Mesendoderm (in vitro differentiated cells): ENCODE results near the gene ALDH3A1.

Experiments
- DNase-seq: peaks from one replicate; pipeline ENCODE4 v3.0.0; 2013
- H2AK5ac ChIP-seq: 2 replicates; pipeline ENCODE4 v1.6.1; 2013; ENCODE audit warnings: low read length, inconsistent platforms
- H2BK120ac ChIP-seq: 2 replicates; pipeline ENCODE4 v1.6.1; 2013; ENCODE audit warnings: low read depth, mild to moderate bottlenecking, low read length, moderate library complexity, mixed read lengths
- H2BK15ac ChIP-seq: replicated peaks from 2 replicates; pipeline ENCODE4 v1.6.1; 2013; ENCODE audit warnings: low read depth, mild to moderate bottlenecking, moderate library complexity
- H2BK5ac ChIP-seq: 2 replicates; pipeline ENCODE4 v1.6.1; 2013; ENCODE audit warnings: low read length, inconsistent platforms
- H3K18ac ChIP-seq: 2 replicates; pipeline ENCODE4 v1.6.1; 2013; ENCODE audit warnings: mild to moderate bottlenecking, low read length, mixed read lengths
- H3K23ac ChIP-seq: one replicate; pipeline ENCODE4 v1.6.1; 2013; ENCODE audit warnings: low read length
- H3K27ac ChIP-seq: 2 replicates; pipeline ENCODE4 v1.5.1; 2013; ENCODE audit warnings: low read depth, mild to moderate bottlenecking, inconsistent platforms, low read length, moderate library complexity
- H3K27me3 ChIP-seq: 2 replicates; pipeline ENCODE4 v1.6.1; 2013; ENCODE audit warnings: low read length, control low read depth, mild to moderate bottlenecking, inconsistent platforms; ENCODE audit not compliant: insufficient read depth, poor library complexity
- H3K36me3 ChIP-seq: 2 replicates; pipeline ENCODE4 v1.6.1; 2013; ENCODE audit warnings: low read length, inconsistent platforms; ENCODE audit not compliant: control insufficient read depth, insufficient read depth
- H3K4ac ChIP-seq: one replicate; pipeline ENCODE4 v1.6.1; 2013; ENCODE audit warnings: low read depth, mild to moderate bottlenecking, low read length, moderate library complexity
- H3K4me1 ChIP-seq: 2 replicates; pipeline ENCODE4 v1.6.1; 2013; ENCODE audit warnings: low read depth, low read length, inconsistent platforms; ENCODE audit not compliant: control insufficient read depth
- H3K4me2 ChIP-seq: 2 replicates; pipeline ENCODE4 v1.6.1; 2013; ENCODE audit warnings: low read length
- H3K4me3 ChIP-seq: 2 replicates; pipeline ENCODE4 v1.5.1; 2013; ENCODE audit warnings: mild to moderate bottlenecking, low read length
- H3K56ac ChIP-seq: one replicate; pipeline ENCODE4 v1.6.1; 2013; ENCODE audit warnings: low read length
- H3K79me1 ChIP-seq: 2 replicates; pipeline ENCODE4 v1.6.1; 2013; ENCODE audit warnings: low read length, inconsistent platforms
- H3K79me2 ChIP-seq: 2 replicates; pipeline ENCODE4 v1.6.1; 2013; ENCODE audit warnings: mild to moderate bottlenecking, low read length; ENCODE audit not compliant: control insufficient read depth, insufficient read depth
- H3K9ac ChIP-seq: 2 replicates; pipeline ENCODE4 v1.6.1; 2013; ENCODE audit warnings: low read length, inconsistent platforms
- H4K5ac ChIP-seq: one replicate; pipeline ENCODE4 v1.6.1; 2013; ENCODE audit warnings: low read length
- H4K8ac ChIP-seq: one replicate; pipeline ENCODE4 v1.6.1; 2013; ENCODE audit warnings: low read depth, mild to moderate bottlenecking, control low read depth, low read length, moderate library complexity
- WGBS: extraction: QIAGEN DNeasy Blood & Tissue Kit; methylation state at CpG from one replicate; pipeline ENCODE4 v1.1.7; 2013; ENCODE audit warnings: low lambda C conversion rate, missing lambda C conversion rate; ENCODE audit not compliant: insufficient coverage; ENCODE audit errors: extremely low coverage; 5-methylcytosine and 5-hydroxymethylcytosine counted together

The ALDH3A1 gene

GRCh38 chr17:19781488-19782458 lies 33.7 kb upstream of the ALDH3A1 start:
- Histone ChIP-seq H3K9ac (no peak overlapping the region), H2BK120ac (no peak overlapping the region), H3K56ac (no peak overlapping the region), H3K27me3 (no peaks in the 10 kb centered on the region), H3K27ac (no peak overlapping the region), H3K4ac (no peak overlapping the region), H3K4me3 (no peak overlapping the region), H2AK5ac (no peak overlapping the region), H2BK15ac (no peak overlapping the region), H3K36me3 (no peaks in the 10 kb centered on the region), H4K8ac (no peak overlapping the region), H3K79me2 (no peaks in the 10 kb centered on the region), H3K23ac (no peak overlapping the region), H3K18ac (no peak overlapping the region), H2BK5ac (no peak overlapping the region), H3K4me1 (no peaks in the 10 kb centered on the region), H4K5ac (no peak overlapping the region), H3K4me2 (no peak overlapping the region), H3K79me1 (no peaks in the 10 kb centered on the region)
- no CpG with 5 or more reads among the region's 9 CpGs for WGBS
- DNase-seq: no peak

- Histone ChIP-seq H3K4me2 (no peak overlapping the region), H3K27ac (no peak overlapping the region), H3K79me1 (no peaks in the 10 kb centered on the region), H3K4ac (no peak overlapping the region), H2BK5ac (no peak overlapping the region), H2BK120ac (no peak overlapping the region), H3K9ac (no peak overlapping the region), H2BK15ac (no peak overlapping the region), H3K18ac (no peak overlapping the region), H2AK5ac (no peak overlapping the region), H3K36me3 (no peaks in the 10 kb centered on the region), H3K27me3 (no peaks in the 10 kb centered on the region), H3K4me3 (no peak overlapping the region), H3K79me2 (no peaks in the 10 kb centered on the region), H4K5ac (no peak overlapping the region), H3K4me1 (no peaks in the 10 kb centered on the region), H3K56ac (no peak overlapping the region), H4K8ac (no peak overlapping the region), H3K23ac (no peak overlapping the region)
- no CpG with 5 or more reads among the region's 4 CpGs for WGBS
- DNase-seq: no peak
Measured at GRCh38 chr17:19780846-19781245, 32.7 kb upstream of the ALDH3A1 start.

- Histone ChIP-seq H3K79me2 (no peaks in the 10 kb centered on the region), H3K79me1 (no peaks in the 10 kb centered on the region), H3K27ac (no peak overlapping the region), H3K27me3 (no peaks in the 10 kb centered on the region), H3K4me1 (no peaks in the 10 kb centered on the region), H2BK15ac (no peak overlapping the region), H4K8ac (no peak overlapping the region), H3K9ac (no peak overlapping the region), H2AK5ac (no peak overlapping the region), H3K18ac (no peak overlapping the region), H2BK120ac (no peak overlapping the region), H3K23ac (no peak overlapping the region), H3K36me3 (no peaks in the 10 kb centered on the region), H3K56ac (no peak overlapping the region), H3K4me2 (no peak overlapping the region), H2BK5ac (no peak overlapping the region), H3K4me3 (no peak overlapping the region), H3K4ac (no peak overlapping the region), H4K5ac (no peak overlapping the region)
- WGBS: no CpG with 5 or more reads among the region's 6 CpGs
- DNase-seq: no peak
Measured at GRCh38 chr17:19773534-19773933, 25.4 kb upstream of the ALDH3A1 start.

- no peak overlapping the region for H3K4me3 ChIP-seq
- no peaks in the 10 kb centered on the region for H3K79me2 ChIP-seq
- no peak overlapping the region for H3K56ac ChIP-seq
- H2BK5ac ChIP-seq: no peak overlapping the region
- H2BK15ac ChIP-seq: no peak overlapping the region
- H3K27me3 ChIP-seq: no peaks in the 10 kb centered on the region
- no peak overlapping the region for H2AK5ac ChIP-seq
- no peaks in the 10 kb centered on the region for H3K36me3 ChIP-seq
- no peak for DNase-seq
- H4K8ac ChIP-seq: no peak overlapping the region
- H3K23ac ChIP-seq: no peak overlapping the region
- no CpG with 5 or more reads among the region's 7 CpGs for WGBS
- H2BK120ac ChIP-seq: no peak overlapping the region
- H3K18ac ChIP-seq: no peak overlapping the region
- no peak overlapping the region for H3K9ac ChIP-seq
- H3K27ac ChIP-seq: no peak overlapping the region
- H3K79me1 ChIP-seq: no peaks in the 10 kb centered on the region
- H3K4me1 ChIP-seq: no peaks in the 10 kb centered on the region
- no peak overlapping the region for H3K4me2 ChIP-seq
- no peak overlapping the region for H4K5ac ChIP-seq
- no peak overlapping the region for H3K4ac ChIP-seq
Measured at GRCh38 chr17:19771971-19772630, 24.0 kb upstream of the ALDH3A1 start.

GRCh38 chr17:19770985-19771735 lies 23.1 kb upstream of the ALDH3A1 start:
- no peaks in the 10 kb centered on the region for H3K4me1 ChIP-seq
- no peak for DNase-seq
- no peak overlapping the region for H2BK5ac ChIP-seq
- no peak overlapping the region for H3K18ac ChIP-seq
- H3K79me1 ChIP-seq: no peaks in the 10 kb centered on the region
- H4K8ac ChIP-seq: no peak overlapping the region
- no peaks in the 10 kb centered on the region for H3K27me3 ChIP-seq
- no peaks in the 10 kb centered on the region for H3K36me3 ChIP-seq
- no peak overlapping the region for H2BK15ac ChIP-seq
- H3K4me2 ChIP-seq: no peak overlapping the region
- no peak overlapping the region for H2AK5ac ChIP-seq
- H3K79me2 ChIP-seq: no peaks in the 10 kb centered on the region
- no CpG with 5 or more reads among the region's 6 CpGs for WGBS
- H3K4me3 ChIP-seq: no peak overlapping the region
- H3K56ac ChIP-seq: no peak overlapping the region
- H4K5ac ChIP-seq: no peak overlapping the region
- H3K23ac ChIP-seq: no peak overlapping the region
- no peak overlapping the region for H3K4ac ChIP-seq
- H3K9ac ChIP-seq: no peak overlapping the region
- H3K27ac ChIP-seq: no peak overlapping the region
- no peak overlapping the region for H2BK120ac ChIP-seq
